Upper lobe of left lung (tissue), 4 donors: ENCODE measurements around the gene LIN37.

Source experiments
- POLR2A ChIP-seq, 4 donors: fragments of 450-650 bp; IDR thresholded peaks; one replicate each; pipeline ENCODE4 v1.5.1; 2016 to 2017; ENCODE audit warnings: antibody characterized with exemption in 4 of 4, mild to moderate bottlenecking in 2 of 4
- TF ChIP-seq, protein P1 (sequence below), 6 experiments: fragments of 450-650 bp in 4 of 6; fragments of 200-600 bp in 2 of 6; sonication (generic) in 2 of 6; IDR thresholded peaks; one replicate each; pipeline ENCODE4 v1.5.1; 2016 to 2019; ENCODE audit warnings: antibody characterized with exemption in 6 of 6

DNA sequence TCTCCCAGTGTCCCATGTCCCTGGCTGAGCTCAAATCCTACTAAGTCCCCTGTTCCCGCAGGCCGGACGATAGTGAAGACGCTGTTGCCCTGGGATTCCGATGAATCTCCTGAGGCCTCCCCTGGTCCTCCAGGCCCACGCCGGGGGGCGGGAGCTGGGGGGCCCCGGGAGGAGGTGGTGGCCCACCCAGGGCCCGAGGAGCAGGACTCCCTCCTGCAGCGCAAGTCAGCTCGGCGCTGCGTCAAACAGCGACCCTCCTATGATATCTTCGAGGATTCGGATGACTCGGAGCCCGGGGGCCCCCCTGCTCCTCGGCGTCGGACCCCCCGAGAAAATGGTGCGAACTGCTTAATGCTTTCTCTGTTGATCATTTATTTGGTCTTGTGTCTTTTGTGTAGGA is 24.7 kb upstream of the LIN37 start:
- TF ChIP-seq, protein P1, sequence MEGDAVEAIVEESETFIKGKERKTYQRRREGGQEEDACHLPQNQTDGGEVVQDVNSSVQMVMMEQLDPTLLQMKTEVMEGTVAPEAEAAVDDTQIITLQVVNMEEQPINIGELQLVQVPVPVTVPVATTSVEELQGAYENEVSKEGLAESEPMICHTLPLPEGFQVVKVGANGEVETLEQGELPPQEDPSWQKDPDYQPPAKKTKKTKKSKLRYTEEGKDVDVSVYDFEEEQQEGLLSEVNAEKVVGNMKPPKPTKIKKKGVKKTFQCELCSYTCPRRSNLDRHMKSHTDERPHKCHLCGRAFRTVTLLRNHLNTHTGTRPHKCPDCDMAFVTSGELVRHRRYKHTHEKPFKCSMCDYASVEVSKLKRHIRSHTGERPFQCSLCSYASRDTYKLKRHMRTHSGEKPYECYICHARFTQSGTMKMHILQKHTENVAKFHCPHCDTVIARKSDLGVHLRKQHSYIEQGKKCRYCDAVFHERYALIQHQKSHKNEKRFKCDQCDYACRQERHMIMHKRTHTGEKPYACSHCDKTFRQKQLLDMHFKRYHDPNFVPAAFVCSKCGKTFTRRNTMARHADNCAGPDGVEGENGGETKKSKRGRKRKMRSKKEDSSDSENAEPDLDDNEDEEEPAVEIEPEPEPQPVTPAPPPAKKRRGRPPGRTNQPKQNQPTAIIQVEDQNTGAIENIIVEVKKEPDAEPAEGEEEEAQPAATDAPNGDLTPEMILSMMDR (IDR thresholded peaks at IDR 0.05): no peak
- TF ChIP-seq POLR2A (IDR thresholded peaks at IDR 0.05): no peak
